Chondrocyte (in vitro differentiated cells): Measurements from ENCODE around the gene TENM3. TPM values are rescaled to one million over a fixed set of nuclear protein-coding genes. Genes with fewer than 3 reads are reported as not detected.

ENCODE experiments used
- DNase-seq: peaks from one replicate; pipeline ENCODE4 v3.0.0; 2021; ENCODE audit warnings: mixed read lengths, low spot score
- H3K27ac Mint-ChIP-seq: one replicate; pipeline ENCODE4 v1.8.0; 2021; ENCODE audit warnings: mild to moderate bottlenecking, moderate library complexity, mixed read lengths; ENCODE audit not compliant: unreplicated experiment
- H3K27me3 Mint-ChIP-seq: 2 replicates; pipeline ENCODE4 v1.8.0; 2021; ENCODE audit warnings: low read depth, mixed read lengths
- H3K36me3 Mint-ChIP-seq: 2 replicates; pipeline ENCODE4 v1.8.0; 2021; ENCODE audit warnings: low read depth, mixed read lengths
- H3K4me1 Mint-ChIP-seq: 2 replicates; pipeline ENCODE4 v1.8.0; 2021; ENCODE audit warnings: low read depth, mild to moderate bottlenecking, mixed read lengths
- H3K4me3 Mint-ChIP-seq: one replicate; pipeline ENCODE4 v1.8.0; 2021; ENCODE audit warnings: mild to moderate bottlenecking, moderate library complexity, mixed read lengths; ENCODE audit not compliant: unreplicated experiment
- H3K9me3 Mint-ChIP-seq: 2 replicates; pipeline ENCODE4 v1.8.0; 2021; ENCODE audit warnings: low read depth, mixed read lengths
- CTCF ChIP-seq: fragments of 200-600 bp; sonication (generic); IDR thresholded peaks from 2 replicates; pipeline ENCODE4 v1.5.0; 2021; ENCODE audit warnings: antibody characterized with exemption, mild to moderate bottlenecking, moderate library complexity
- total RNA-seq: library from RNA; stranded (reverse); gene quantifications from 3 replicates; pipeline ENCODE4 v1.2.1, GENCODE V29; 2021

Gene TENM3
- total RNA-seq, 1 donor from 2014 or later: 87.6 TPM

GRCh38 chr4:182593864-182594263 is 350.7 kb downstream of the TENM3 start:
- Mint-ChIP-seq H3K9me3 (no peaks in the 10 kb centered on the region), H3K36me3 (no peaks in the 10 kb centered on the region), H3K27ac (peak overlapping the region; percentile 69)

GRCh38 chr4:182600093-182600492 is 356.9 kb downstream of the TENM3 start:
- DNase-seq: no peak
- no peak for TF ChIP-seq CTCF
- Mint-ChIP-seq H3K27ac (no peak overlapping the region), H3K9me3 (no peaks in the 10 kb centered on the region), H3K27me3 (no peaks in the 10 kb centered on the region), H3K4me1 (peaks cover 14% of the 10 kb centered on the region), H3K36me3 (no peaks in the 10 kb centered on the region), H3K4me3 (no peak overlapping the region)

More at GRCh38 chr4:182593864-182594263, 350.7 kb downstream of the TENM3 start:
- no peak for DNase-seq
- H3K4me1 Mint-ChIP-seq: peaks cover 22% of the 10 kb centered on the region
- no peaks in the 10 kb centered on the region for H3K27me3 Mint-ChIP-seq
- no peak for TF ChIP-seq CTCF
- H3K4me3 Mint-ChIP-seq: no peak overlapping the region

- Mint-ChIP-seq H3K4me1 (peaks cover 16% of the 10 kb centered on the region), H3K36me3 (no peaks in the 10 kb centered on the region), H3K4me3 (no peak overlapping the region), H3K9me3 (no peaks in the 10 kb centered on the region), H3K27ac (no peak overlapping the region), H3K27me3 (no peaks in the 10 kb centered on the region)
- TF ChIP-seq CTCF: no peak
- no peak for DNase-seq
Measured at GRCh38 chr4:182600856-182601255, 357.7 kb downstream of the TENM3 start.

- DNase-seq: no peak
- no peak for TF ChIP-seq CTCF
- H3K36me3 Mint-ChIP-seq: no peaks in the 10 kb centered on the region
- H3K9me3 Mint-ChIP-seq: no peaks in the 10 kb centered on the region
- H3K4me1 Mint-ChIP-seq: peaks cover 16% of the 10 kb centered on the region
- peak overlapping the region; percentile 2 for H3K27ac Mint-ChIP-seq
- no peaks in the 10 kb centered on the region for H3K27me3 Mint-ChIP-seq
- no peak overlapping the region for H3K4me3 Mint-ChIP-seq
Measured at GRCh38 chr4:182604161-182604622, 361.0 kb downstream of the TENM3 start.

- DNase-seq: no peak
- Mint-ChIP-seq H3K27me3 (no peaks in the 10 kb centered on the region), H3K4me3 (no peak overlapping the region), H3K9me3 (no peaks in the 10 kb centered on the region), H3K4me1 (peaks cover 16% of the 10 kb centered on the region), H3K27ac (peak overlapping the region; percentile 27), H3K36me3 (no peaks in the 10 kb centered on the region)
- TF ChIP-seq CTCF: no peak
Measured at GRCh38 chr4:182604953-182605352, 361.8 kb downstream of the TENM3 start.
